GM12891 (cell line): Measurements from ENCODE around the gene RASA3.

ENCODE experiments used
- POLR2A ChIP-seq: IDR thresholded peaks from 2 replicates; pipeline ENCODE4 v1.6.1; 2011; ENCODE audit warnings: low read depth, low read length, control low read depth
- POU2F2 ChIP-seq: IDR thresholded peaks from 2 replicates; pipeline ENCODE4 v1.6.1; 2011; ENCODE audit warnings: low read depth, mild to moderate bottlenecking, control low read depth, low read length, moderate library complexity

DNA sequence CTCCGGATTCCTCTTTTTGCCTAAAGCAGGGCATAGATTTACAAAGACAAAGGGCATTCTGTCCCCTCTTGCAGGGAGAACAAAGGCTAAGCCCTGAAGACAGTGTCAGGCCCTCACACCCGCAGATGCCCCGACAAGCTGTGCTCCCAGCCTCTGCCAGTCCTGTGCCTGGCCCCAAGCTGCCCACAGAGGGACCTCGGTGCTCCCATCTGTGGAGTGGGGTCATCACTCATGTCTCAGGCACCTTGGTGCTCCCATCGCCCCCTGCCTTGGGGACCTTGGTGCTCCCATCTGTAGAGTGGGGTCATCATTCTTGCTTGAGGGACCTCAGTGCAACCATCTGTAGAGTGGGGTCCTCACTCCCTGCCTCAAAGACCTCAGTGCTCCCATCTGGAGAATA lies 182.9 kb downstream of the RASA3 start:
- TF ChIP-seq POLR2A (no peak), POU2F2 (no peak)
